Activated CD8-positive, alpha-beta memory T cell treated with anti-CD3 and anti-CD28 coated beads for 36 hours (primary cell): ENCODE measurements around the gene CCDC81. TPM values are rescaled to one million over a fixed set of nuclear protein-coding genes. Genes with fewer than 3 reads are reported as not detected.

Experiments
- CTCF ChIA-PET: fragments of 350-600 bp; sonication (Branson Sonifier 250); formaldehyde crosslinking; loops from one replicate; lab custom pipeline; 2021; ENCODE audit warnings: antibody characterized with exemption; lab: Charles Lee
- POLR2A ChIA-PET: fragments of 350-600 bp; sonication (Branson Sonifier 250); formaldehyde crosslinking; loops from one replicate; lab custom pipeline; 2021; ENCODE audit warnings: antibody characterized with exemption; lab: Charles Lee
- total RNA-seq, 2 experiments: library from RNA; stranded (reverse); gene quantifications; one replicate each; pipeline ENCODE4 v1.2.3, GENCODE V29; 2021

CCDC81 gene
- total RNA-seq, 2 experiments from 2014 or later = 0.13 to 0.32 TPM

DNA sequence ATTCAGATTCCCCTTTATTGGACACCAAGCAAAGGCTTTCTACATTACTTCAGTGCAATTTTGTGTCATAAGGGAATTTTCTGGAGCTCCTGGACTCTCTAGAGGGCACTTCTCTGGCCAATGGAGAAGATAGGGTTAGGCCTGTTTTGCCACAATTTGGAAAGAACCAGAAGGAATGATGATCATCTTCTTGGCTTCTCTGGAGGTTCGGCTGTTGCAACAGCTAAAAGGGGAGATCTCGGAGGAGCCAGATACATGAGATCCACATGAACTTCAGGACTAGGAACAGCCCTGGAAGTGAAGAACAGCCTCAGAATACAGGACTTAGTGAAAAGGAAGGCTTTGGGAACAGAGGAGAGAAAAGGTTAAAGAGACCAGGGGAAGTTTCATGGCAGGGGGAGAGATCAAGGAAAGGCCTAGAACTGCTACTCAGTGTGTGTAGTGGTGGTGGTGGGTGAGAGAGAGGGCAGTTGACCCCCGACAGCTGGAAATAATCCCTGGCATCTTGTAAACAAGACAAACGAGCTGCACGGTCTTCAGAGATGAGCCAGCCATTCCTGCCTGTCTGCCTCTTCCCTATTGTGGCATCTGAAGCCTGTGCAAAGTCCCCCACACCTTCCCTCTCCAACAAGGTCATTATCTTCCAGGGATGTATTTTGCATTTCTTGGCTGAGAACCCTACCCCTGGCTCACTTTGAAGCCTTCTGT is 83.8 kb downstream of the CCDC81 start:
- POLR2A ChIA-PET = no interaction called here
- CTCF ChIA-PET = no interaction called here

DNA sequence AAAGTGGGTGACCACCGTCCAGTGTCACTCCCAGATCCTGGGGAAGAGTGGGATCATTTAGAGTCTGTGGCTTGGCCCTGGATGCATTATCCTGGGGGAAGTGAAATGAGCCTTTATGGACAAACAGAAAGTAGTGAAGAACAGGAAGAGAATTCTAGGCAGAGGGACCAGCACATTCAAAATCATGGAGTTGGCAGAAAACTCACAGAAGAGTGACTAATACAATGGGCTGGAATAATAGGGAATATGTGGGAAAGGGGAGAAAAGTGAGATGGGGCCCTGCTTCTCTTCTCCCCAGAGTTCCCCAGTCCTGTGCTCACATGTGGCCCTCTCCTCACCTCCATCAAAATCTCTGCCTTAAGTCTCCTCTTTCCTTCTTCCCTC is 84.3 kb downstream of the CCDC81 start:
- CTCF ChIA-PET = no interaction called here

DNA sequence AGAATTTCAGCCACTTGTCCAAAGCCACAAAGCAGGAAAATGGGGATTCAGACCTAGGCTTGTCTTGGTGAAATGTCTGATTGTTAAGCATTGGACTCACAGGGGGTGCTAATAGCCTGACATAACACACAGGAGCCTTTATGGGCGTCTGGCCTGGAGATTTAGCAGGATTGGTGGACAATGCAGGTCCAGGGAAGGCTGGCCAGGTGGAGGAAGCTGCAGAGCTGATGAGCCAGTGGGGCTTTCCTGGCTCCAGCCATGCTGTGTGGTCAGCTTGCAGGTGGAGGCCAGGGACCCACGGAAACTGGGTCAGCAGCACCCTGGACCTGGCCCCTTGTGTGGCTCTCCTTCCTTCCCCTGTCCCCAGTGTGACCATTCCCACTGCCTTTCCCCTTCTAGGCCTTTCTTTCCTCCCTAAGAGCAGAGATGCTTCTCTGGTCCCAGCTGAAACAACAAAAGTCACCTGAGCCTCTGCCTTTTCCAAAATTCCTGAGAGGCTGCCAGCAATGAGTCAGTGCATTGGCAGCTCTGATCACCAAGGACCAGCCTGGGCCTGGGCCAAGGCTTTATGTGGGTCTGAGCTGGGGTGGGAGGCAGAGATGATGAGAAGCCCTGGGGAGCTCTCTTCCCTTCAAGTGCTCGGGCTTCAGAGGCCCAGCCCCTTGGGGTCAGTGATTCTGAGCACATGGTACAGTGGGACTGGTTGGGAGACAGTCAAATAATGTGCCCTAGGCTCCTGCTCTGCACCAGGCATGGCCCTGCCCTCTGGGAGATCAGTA is 85.2 kb downstream of the CCDC81 start:
- ChIA-PET POLR2A (interaction anchor here (0.8 kb wide), 2 partner anchors 133 to 214 kb away, joined by 3 read pairs; no protein-coding TSS in a partner anchor), CTCF (no interaction called here)

More for the DNA sequence above, 84.3 kb downstream of the CCDC81 start:
- POLR2A ChIA-PET = no interaction called here

DNA sequence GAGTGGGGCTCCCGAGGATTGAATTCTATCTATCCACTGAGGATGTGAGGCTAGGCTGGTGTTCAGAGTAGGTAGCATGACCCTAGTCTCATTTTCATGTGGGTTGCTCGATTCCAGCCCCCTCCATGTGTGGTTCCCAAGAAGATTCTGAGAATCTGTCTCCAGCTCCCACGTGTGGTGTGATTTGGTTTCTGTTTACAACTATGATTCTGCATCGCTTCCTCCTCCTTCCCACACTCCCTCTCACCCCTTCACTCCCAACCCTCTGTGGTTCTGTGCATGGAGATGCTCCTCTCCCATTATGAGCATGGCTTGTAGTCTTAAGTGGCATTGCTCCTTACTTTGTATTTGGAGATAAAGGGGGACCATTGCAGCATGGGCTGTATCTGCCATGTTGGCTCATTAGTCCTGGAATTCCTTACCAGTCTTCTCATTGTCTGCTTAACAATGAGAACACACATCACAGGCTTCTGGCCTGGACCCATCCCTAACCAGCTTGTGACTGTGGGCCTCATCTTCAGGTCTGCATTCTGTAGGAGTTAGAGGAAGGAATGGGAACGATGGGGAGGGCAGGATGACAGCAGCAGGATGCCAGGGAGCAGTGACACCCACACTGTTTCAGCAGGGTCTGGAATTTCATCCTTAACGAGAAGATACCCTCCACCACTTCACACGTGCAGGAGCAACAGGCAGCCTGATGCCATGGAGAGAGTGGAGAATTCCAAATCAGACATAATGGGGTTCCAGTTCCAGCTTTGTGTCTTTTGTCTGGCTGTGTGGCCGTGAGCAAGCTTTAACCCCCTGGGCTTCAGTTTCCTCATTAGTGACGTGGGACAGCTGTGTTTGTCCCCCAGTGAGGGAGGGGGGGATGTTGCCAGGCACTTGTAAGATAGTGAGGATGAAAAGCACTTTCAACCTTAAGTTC is 86.0 kb downstream of the CCDC81 start:
- POLR2A ChIA-PET = interaction anchor here (0.8 kb wide), 1 partner anchor 132 kb away, joined by 3 read pairs; no protein-coding TSS in a partner anchor
- CTCF ChIA-PET = no interaction called here

DNA sequence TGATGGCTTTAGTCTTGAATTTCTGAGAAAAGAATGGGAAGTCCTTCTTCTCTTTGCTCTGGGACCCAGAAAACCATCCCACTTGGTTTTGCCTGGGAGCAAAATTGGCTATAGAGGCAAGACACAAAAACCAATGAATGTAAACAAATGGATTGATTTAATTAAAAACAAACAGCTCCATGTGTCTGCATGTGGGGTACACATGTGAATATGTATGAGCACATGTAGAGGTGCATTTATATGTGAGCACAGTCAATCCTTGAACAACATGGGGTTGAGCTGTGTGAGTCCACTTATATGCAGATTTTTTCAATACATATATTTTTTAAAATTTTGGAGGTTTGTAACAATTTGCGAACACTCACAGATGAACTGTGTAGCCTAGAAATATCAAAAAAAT is 87.2 kb downstream of the CCDC81 start:
- POLR2A ChIA-PET = no interaction called here
- CTCF ChIA-PET = no interaction called here

DNA sequence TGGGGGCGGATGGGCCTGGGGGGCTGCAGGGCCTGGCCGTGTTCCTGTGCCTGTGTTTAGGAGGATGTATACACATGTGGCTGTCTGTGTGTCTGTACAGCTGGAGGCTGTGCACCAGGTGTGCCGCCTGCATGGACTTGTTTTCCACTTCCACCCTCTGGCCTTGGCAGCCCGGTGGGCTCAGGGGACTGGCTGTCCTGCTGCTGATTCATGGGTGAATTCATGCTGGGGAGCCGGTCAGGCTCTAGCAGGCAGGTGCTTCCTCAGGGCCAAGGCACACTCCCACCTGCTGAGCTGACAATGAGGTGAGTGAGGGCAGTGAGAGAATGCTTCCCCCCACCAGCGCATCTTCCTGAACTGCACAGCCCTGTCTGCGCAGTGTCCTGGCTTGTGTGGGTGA is 88.4 kb downstream of the CCDC81 start:
- CTCF ChIA-PET = no interaction called here
- POLR2A ChIA-PET = no interaction called here

DNA sequence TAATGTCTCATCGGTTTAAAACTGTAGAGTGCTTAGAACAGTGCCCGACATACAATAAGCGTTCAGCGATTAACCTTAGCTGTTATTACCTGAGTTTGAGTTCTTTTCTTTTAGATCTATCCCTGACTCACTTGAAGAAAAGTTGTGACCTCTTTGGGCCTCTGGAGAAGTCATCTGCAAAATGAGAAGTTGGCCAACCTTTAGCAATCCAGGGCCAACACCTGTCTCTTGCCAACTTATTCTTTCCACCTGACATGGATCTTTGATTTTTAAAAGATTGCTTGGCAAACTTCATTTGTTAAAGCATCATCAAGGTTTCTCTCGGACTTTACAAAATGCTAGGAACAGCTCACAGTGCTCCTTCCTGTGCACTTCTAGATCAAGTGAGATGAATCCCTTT is 89.3 kb downstream of the CCDC81 start:
- ChIA-PET POLR2A (no interaction called here), CTCF (interaction anchor here (1.2 kb wide), 1 partner anchor 15 kb away, joined by 3 read pairs; no protein-coding TSS in a partner anchor)

DNA sequence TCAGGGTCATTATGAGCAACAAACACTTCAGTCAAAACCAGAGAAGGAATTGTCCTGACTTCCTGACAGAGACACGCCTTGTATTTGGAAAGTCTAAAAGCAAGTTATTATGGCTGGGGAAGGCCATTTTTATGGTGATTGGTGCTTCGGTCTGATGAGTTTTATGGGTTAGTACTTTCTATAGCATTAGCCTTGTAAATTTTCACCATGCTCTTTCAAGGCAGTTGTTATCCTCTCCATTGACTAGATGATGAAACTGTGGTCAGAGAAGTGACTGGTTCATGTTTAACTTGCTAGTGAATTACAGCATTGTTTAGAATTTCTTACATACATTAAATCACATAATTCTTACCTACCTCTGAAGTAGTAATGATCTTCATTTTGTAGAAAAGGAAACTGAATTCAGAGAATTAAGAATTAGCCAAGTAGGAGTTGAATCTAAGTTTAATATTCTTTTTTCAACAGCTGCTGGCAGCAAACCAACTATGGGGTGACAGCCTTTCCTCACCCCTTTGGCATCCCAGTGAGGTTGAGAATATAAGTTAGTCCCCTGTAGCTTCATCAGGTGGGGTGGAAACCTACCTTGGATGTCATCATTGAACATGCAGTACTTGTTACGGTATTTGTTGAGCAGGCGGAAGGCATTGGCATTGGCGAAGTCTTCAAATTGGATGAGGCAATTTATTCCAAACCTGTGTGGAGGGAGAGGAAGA is 90.0 kb downstream of the CCDC81 start:
- ChIA-PET CTCF (interaction anchor here (1.2 kb wide), 1 partner anchor 16 kb away, joined by 3 read pairs; no protein-coding TSS in a partner anchor), POLR2A (interaction anchor here (0.7 kb wide), 1 partner anchor 121 kb away, joined by 6 read pairs; no protein-coding TSS in a partner anchor)

DNA sequence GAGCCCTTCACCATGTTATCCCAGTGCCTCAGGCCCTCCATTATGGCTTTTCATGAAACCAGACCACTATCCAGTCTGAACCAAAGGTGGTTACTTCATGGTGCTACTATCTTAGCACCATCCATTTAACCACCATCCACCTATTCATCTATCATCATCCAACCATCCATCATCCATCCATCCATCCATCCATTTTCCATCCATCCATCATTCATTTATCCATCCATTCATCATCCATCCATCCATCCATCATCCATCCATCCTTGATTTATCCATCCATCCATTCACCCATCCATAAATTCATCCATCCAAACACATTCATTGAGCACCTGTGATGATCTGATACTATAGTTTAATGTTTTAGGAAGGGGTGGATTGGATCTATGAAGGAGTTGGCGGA is 93.5 kb downstream of the CCDC81 start:
- ChIA-PET POLR2A (no interaction called here), CTCF (no interaction called here)

DNA sequence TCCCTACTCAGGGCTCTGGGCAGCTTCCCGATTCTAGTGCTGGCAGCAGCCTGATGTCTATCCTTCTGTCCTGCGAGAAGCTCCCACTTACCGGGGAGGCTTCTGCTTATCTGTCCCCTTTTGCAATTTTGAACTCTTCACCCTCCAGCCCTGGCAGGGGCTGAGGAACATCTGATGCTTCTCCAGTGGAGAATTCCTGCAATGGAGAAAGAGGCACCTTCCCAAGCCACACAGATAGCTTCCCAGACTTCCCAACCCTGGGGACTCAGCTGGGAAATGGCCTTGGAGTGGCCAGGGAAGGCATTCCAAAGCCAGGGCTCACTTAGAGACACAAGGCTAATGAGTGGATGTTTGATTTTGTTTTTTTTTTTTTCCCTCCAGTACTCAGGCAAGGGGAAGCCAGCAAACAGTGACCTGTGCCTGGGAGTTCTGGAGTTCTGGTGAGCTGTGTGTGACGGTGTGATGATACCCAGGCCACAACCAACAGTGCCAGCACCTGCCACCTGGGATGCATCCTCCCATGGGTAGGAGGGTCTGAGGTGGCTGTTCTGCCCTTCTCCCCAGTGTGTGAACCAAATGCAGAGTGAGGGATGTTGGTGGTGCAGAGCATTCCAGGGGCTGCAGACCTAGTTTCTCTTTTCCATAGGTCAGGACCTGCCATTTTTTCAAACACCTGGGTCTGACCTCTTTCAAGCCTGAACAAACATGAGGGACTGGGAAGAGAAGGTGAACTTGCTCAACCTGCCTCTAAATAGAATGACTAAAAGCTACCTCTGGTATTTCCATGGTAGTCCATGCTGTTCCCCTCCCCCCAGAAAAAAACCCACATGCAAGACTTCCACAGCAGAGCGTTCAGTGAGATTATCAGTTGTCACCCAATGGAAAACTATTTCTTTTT is 95.1 kb downstream of the CCDC81 start:
- ChIA-PET POLR2A (no interaction called here), CTCF (interaction anchor here (1.2 kb wide), 1 partner anchor 13 kb away, joined by 3 read pairs; no protein-coding TSS in a partner anchor)

Other genes starting within 250 kb of the CCDC81 start
- 100 to 1,000 TPM; 173 TPM for gene EED, start 130.1 kb upstream of the CCDC81 start, total RNA-seq
- gene HIKESHI, start 72.6 kb upstream of the CCDC81 start, total RNA-seq = 10 to 100 TPM; 53.5 to 54.9 TPM